GM18505 (cell line): ENCODE results near the gene SKI.

Source experiments
- ATAC-seq: cut with Tn5 transposase; IDR thresholded peaks from one replicate; pipeline ENCODE4 v1.9.1; 2021; ENCODE audit not compliant: unreplicated experiment
- POLR2A ChIP-seq: IDR thresholded peaks from 4 replicates; pipeline ENCODE4 v1.6.1; 2011; ENCODE audit warnings: borderline replicate concordance; ENCODE audit not compliant: insufficient read depth, insufficient read length; ENCODE audit errors: extremely low read depth

The SKI gene

GRCh38 chr1:2268285-2269056 lies 40.4 kb downstream of the SKI start:
- no peak for ATAC-seq
- no peak for TF ChIP-seq POLR2A

GRCh38 chr1:2269193-2269921 lies 41.2 kb downstream of the SKI start:
- no peak for ATAC-seq
- no peak for TF ChIP-seq POLR2A

GRCh38 chr1:2269922-2270259 lies 41.8 kb downstream of the SKI start:
- ATAC-seq, result no peak
- TF ChIP-seq POLR2A, result no peak

- ATAC-seq, result no peak
- TF ChIP-seq POLR2A, result no peak
These were observed 42.4 kb downstream of the SKI start for GRCh38 chr1:2270260-2271100.

- no peak for TF ChIP-seq POLR2A
- no peak for ATAC-seq
These were observed 43.1 kb downstream of the SKI start for GRCh38 chr1:2271211-2271721.

GRCh38 chr1:2271841-2272655 lies 43.9 kb downstream of the SKI start:
- ATAC-seq, result no peak
- TF ChIP-seq POLR2A, result no peak

- no peak for TF ChIP-seq POLR2A
- no peak for ATAC-seq
These were observed 44.7 kb downstream of the SKI start for GRCh38 chr1:2272686-2273400.

- no peak for TF ChIP-seq POLR2A
- ATAC-seq, result no peak
These were observed 45.4 kb downstream of the SKI start for GRCh38 chr1:2273401-2274090.

- TF ChIP-seq POLR2A, result no peak
- ATAC-seq, result no peak
These were observed 46.3 kb downstream of the SKI start for GRCh38 chr1:2274231-2274928.

GRCh38 chr1:2274929-2275475 lies 46.9 kb downstream of the SKI start:
- no peak for ATAC-seq
- TF ChIP-seq POLR2A, result no peak
